OCI-LY3 (cell line): ENCODE measurements around the gene KCTD2.

Source experiments
- H2AFZ ChIP-seq: fragments of 200-600, 300-600 bp; shearing (Covaris generic); 2 replicates; pipeline ENCODE4 v1.6.0; 2014; ENCODE audit warnings: antibody characterized with exemption, low read depth, low read length
- H3K27ac ChIP-seq: fragments of 200-600, 300-600 bp; sonication (generic); 2 replicates; pipeline ENCODE4 v1.5.1; 2014; ENCODE audit warnings: mild to moderate bottlenecking, low read length, moderate library complexity, mixed read lengths
- H3K27me3 ChIP-seq: fragments of 200-600, 300-600 bp; sonication (generic); 2 replicates; pipeline ENCODE4 v1.6.1; 2014; ENCODE audit warnings: low read depth, low read length, mixed read lengths
- H3K36me3 ChIP-seq: fragments of 200-600, 300-600 bp; sonication (generic); replicated peaks from 2 replicates; pipeline ENCODE3; 2014; ENCODE audit warnings: low read depth, low read length, mixed read lengths
- H3K4me1 ChIP-seq: fragments of 300-600, 200-600 bp; sonication (generic); 2 replicates; pipeline ENCODE4 v1.6.1; 2014; ENCODE audit warnings: low read length, mixed read lengths
- H3K4me2 ChIP-seq: fragments of 200-600, 300-600 bp; sonication (generic); 2 replicates; pipeline ENCODE4 v1.6.1; 2014; ENCODE audit warnings: low read length, mixed read lengths
- H3K4me3 ChIP-seq: fragments of 300-600, 200-600 bp; sonication (generic); 2 replicates; pipeline ENCODE4 v1.5.1; 2014; ENCODE audit warnings: antibody characterized with exemption, mild to moderate bottlenecking, low read length, moderate library complexity
- H3K79me2 ChIP-seq: fragments of 300-600, 200-600 bp; shearing (Covaris generic); 2 replicates; pipeline ENCODE4 v1.6.1; 2014; ENCODE audit warnings: mild to moderate bottlenecking, low read length, mixed read lengths
- H3K9ac ChIP-seq: fragments of 300-600, 200-600 bp; shearing (Covaris generic); 2 replicates; pipeline ENCODE4 v1.6.0; 2014; ENCODE audit warnings: mild to moderate bottlenecking, low read length, moderate library complexity
- H3K9me3 ChIP-seq: fragments of 200-600, 300-600 bp; shearing (Covaris generic); 2 replicates; pipeline ENCODE4 v1.6.1; 2014; ENCODE audit warnings: low read length, mixed read lengths; ENCODE audit not compliant: insufficient read depth
- H4K20me1 ChIP-seq: fragments of 200-600, 300-600 bp; sonication (generic); 2 replicates; pipeline ENCODE4 v1.6.1; 2016; ENCODE audit warnings: low read length, mixed read lengths; ENCODE audit not compliant: insufficient read depth
- CTCF ChIP-seq: fragments of 200-600, 300-600 bp; sonication (generic); IDR thresholded peaks from 2 replicates; pipeline ENCODE4 v1.5.1; 2014; ENCODE audit warnings: antibody characterized with exemption, low read length, low read depth
- EZH2phosphoT487 ChIP-seq: fragments of 200-600 bp; shearing (Covaris generic); IDR thresholded peaks from 2 replicates; pipeline ENCODE4 v1.6.1; 2018; ENCODE audit warnings: antibody characterized with exemption, mixed run types, low read depth

Gene KCTD2

DNA sequence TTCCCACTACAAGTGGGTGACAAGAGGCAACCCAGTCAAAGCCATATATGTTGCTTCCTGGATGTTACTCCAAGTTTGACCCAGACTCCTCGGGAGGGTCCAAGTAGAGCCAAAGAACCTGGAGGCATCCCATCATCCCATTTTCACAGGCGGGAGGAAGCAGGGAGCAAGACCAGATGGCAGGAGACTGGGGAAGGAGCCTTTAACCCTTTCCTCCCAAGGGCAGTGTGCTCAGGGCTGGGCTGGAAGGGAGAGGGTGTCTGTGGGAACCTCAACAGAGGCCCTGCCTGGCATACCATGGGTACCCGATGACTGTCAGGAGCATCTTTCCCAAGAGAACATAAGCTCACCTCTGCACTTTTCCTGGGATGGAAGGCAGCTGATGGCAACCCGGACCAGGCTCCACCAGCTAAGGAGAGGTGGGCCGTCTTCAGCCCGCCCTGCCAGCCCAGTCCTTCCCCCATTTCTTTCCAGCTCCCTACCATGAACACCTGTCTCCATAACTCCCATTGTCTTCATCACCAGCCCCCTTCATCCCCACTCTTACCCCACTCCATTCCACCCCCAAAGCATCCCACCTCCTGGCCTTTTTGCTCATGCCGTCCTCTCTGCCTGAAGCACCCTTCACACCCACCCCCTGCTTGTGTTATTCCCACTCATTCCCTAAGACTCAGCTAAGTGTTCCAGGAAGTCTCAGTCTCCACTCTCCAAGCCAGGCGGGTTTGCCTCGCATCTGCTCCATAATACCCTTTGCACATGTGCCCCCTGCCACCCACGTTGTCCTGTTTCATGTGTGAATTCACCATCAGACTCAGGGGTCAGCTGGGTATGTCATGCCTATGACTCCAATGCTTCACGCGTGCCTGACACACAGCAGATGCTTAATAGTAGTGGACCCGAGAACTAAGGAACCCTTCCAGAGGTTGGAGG lies 34.9 kb downstream of the KCTD2 start:
- Histone ChIP-seq H3K4me2 (no peak overlapping the region), H3K79me2 (no peaks in the 10 kb centered on the region), H2AFZ (no peak overlapping the region), H3K36me3 (no peaks in the 10 kb centered on the region), H3K9me3 (no peaks in the 10 kb centered on the region), H4K20me1 (no peaks in the 10 kb centered on the region), H3K4me1 (peaks cover 29% of the 10 kb centered on the region), H3K9ac (no peak overlapping the region), H3K27me3 (peaks cover 5% of the 10 kb centered on the region; the same call in 1 of the 2 replicates), H3K27ac (no peak overlapping the region), H3K4me3 (no peak overlapping the region)
- TF ChIP-seq EZH2phosphoT487 = no peak
- no peak for TF ChIP-seq CTCF

- Histone ChIP-seq H3K27me3 (peaks cover 5% of the 10 kb centered on the region; the same call in 1 of the 2 replicates), H3K36me3 (no peaks in the 10 kb centered on the region), H4K20me1 (no peaks in the 10 kb centered on the region), H3K27ac (no peak overlapping the region), H3K9me3 (no peaks in the 10 kb centered on the region), H3K4me3 (no peak overlapping the region), H3K4me1 (peaks cover 28% of the 10 kb centered on the region), H3K4me2 (no peak overlapping the region), H2AFZ (no peak overlapping the region), H3K9ac (no peak overlapping the region), H3K79me2 (no peaks in the 10 kb centered on the region)
- TF ChIP-seq EZH2phosphoT487 (no peak), CTCF (no peak)
These were observed 35.7 kb downstream of the KCTD2 start for GRCh38 chr17:75082683-75083082.

GRCh38 chr17:75084039-75084660 lies 37.1 kb downstream of the KCTD2 start:
- Histone ChIP-seq H3K27me3 (peaks cover 5% of the 10 kb centered on the region; the same call in 1 of the 2 replicates), H3K27ac (no peak overlapping the region), H3K9me3 (no peaks in the 10 kb centered on the region), H3K4me1 (peaks cover 20% of the 10 kb centered on the region), H2AFZ (no peak overlapping the region), H3K4me2 (no peak overlapping the region), H3K79me2 (no peaks in the 10 kb centered on the region), H3K9ac (no peak overlapping the region), H3K36me3 (no peaks in the 10 kb centered on the region), H3K4me3 (no peak overlapping the region), H4K20me1 (no peaks in the 10 kb centered on the region)
- TF ChIP-seq CTCF = no peak
- no peak for TF ChIP-seq EZH2phosphoT487

GRCh38 chr17:75086496-75087181 lies 39.6 kb downstream of the KCTD2 start:
- peaks cover 11% of the 10 kb centered on the region; the same call in 1 of the 2 replicates for H3K4me1 ChIP-seq
- no peak overlapping the region for H3K4me3 ChIP-seq
- no peaks in the 10 kb centered on the region for H3K36me3 ChIP-seq
- H3K9ac ChIP-seq = no peak overlapping the region
- H3K9me3 ChIP-seq = no peaks in the 10 kb centered on the region
- peaks cover 5% of the 10 kb centered on the region; the same call in 1 of the 2 replicates for H3K27me3 ChIP-seq
- no peak overlapping the region for H3K27ac ChIP-seq
- H3K79me2 ChIP-seq = no peaks in the 10 kb centered on the region
- no peak overlapping the region for H3K4me2 ChIP-seq
- no peak for TF ChIP-seq EZH2phosphoT487
- no peak for TF ChIP-seq CTCF
- no peak overlapping the region for H2AFZ ChIP-seq
- no peaks in the 10 kb centered on the region for H4K20me1 ChIP-seq
